AG04449 (cell line): ENCODE data around the gene C8A.

Source experiments
- CTCF ChIA-PET: fragments of 350-600 bp; formaldehyde crosslinking; extraction: SDS; loops from one replicate; lab custom pipeline; 2021; ENCODE audit warnings: antibody characterized with exemption; lab: Yijun Ruan, JAX
- POLR2A ChIA-PET: fragments of 400-600, 350-600 bp; formaldehyde crosslinking; extraction: SDS; loops from one replicate; lab custom pipeline; 2020; ENCODE audit warnings: antibody characterized with exemption, inconsistent platforms; lab: Yijun Ruan, JAX
- DNase-seq: peaks from one replicate; pipeline ENCODE4 v3.0.0-alpha.2; 2010; ENCODE audit warnings: low read depth, low spot score
- H3K4me3 ChIP-seq: 2 replicates; pipeline ENCODE4 v1.5.1; 2011; ENCODE audit warnings: low read depth, mild to moderate bottlenecking, control low read depth, low read length
- CTCF ChIP-seq: IDR thresholded peaks from one replicate; pipeline ENCODE4 v1.5.1; 2011; ENCODE audit warnings: mild to moderate bottlenecking, moderate library complexity, low read length, control low read depth, inconsistent platforms; ENCODE audit not compliant: insufficient read depth; ENCODE audit errors: missing control alignments

The C8A gene

GRCh38 chr1:56905667-56906066 is 51.1 kb downstream of the C8A start:
- DNase-seq = no peak
- no peak for TF ChIP-seq CTCF
- ChIA-PET CTCF (no interaction called here), POLR2A (no interaction called here)
- H3K4me3 ChIP-seq = no peak overlapping the region

- CTCF ChIA-PET = interaction anchor here (2.0 kb wide), 1 partner anchor 9 kb away, joined by 5 read pairs; no protein-coding TSS in a partner anchor
- no peak overlapping the region for H3K4me3 ChIP-seq
- no peak for TF ChIP-seq CTCF
- no peak for DNase-seq
- POLR2A ChIA-PET = no interaction called here
Observed at GRCh38 chr1:56908619-56909221, 54.1 kb downstream of the C8A start.

GRCh38 chr1:56910441-56910985 is 55.9 kb downstream of the C8A start:
- DNase-seq = no peak
- TF ChIP-seq CTCF = no peak
- POLR2A ChIA-PET = no interaction called here
- no peak overlapping the region for H3K4me3 ChIP-seq
- CTCF ChIA-PET = no interaction called here

GRCh38 chr1:56911098-56911938 is 56.7 kb downstream of the C8A start:
- no peak for DNase-seq
- ChIA-PET CTCF (no interaction called here), POLR2A (no interaction called here)
- no peak overlapping the region for H3K4me3 ChIP-seq
- TF ChIP-seq CTCF = no peak

- DNase-seq = no peak
- H3K4me3 ChIP-seq = no peak overlapping the region
- TF ChIP-seq CTCF = no peak
- POLR2A ChIA-PET = no interaction called here
- CTCF ChIA-PET = no interaction called here
Observed at GRCh38 chr1:56912325-56912724, 57.7 kb downstream of the C8A start.

- ChIA-PET POLR2A (no interaction called here), CTCF (no interaction called here)
- no peak for TF ChIP-seq CTCF
- no peak overlapping the region for H3K4me3 ChIP-seq
- DNase-seq = no peak
Observed at GRCh38 chr1:56915960-56916359, 61.4 kb downstream of the C8A start.
